Activated T-helper 1 cell treated with anti-CD3 and anti-CD28 coated beads, Interleukin-12 subunit alpha, Interleukin-12 subunit beta, Interleukin-2, Interleukin-4 antibody, amounts not matched to agents 30 ng/mL and 10 ng/mL and 1 ng/mL, durations not matched to agents 14 hours and 24 hours and 36 hours (primary cell): ENCODE measurements around the gene KIFC3. TPM values are rescaled to one million over a fixed set of nuclear protein-coding genes. Genes with fewer than 3 reads are reported as not detected.
"Not testable (repeated sequence)": the region's sequence is repeated elsewhere in the genome, so short reads cannot be mapped to it uniquely, and the experiment has no call there.

Experiments used
- DNase-seq: peaks from one replicate; pipeline ENCODE4 v3.0.0; 2021; ENCODE audit warnings: low spot score
- H3K27ac Mint-ChIP-seq: one replicate; pipeline ENCODE4 v1.8.0; 2021; ENCODE audit warnings: mild to moderate bottlenecking, mixed read lengths
- H3K27me3 Mint-ChIP-seq: one replicate; pipeline ENCODE4 v1.8.0; 2022; ENCODE audit warnings: mild to moderate bottlenecking, moderate library complexity, mixed read lengths; ENCODE audit not compliant: insufficient read depth
- H3K36me3 Mint-ChIP-seq: one replicate; pipeline ENCODE4 v1.8.0; 2021; ENCODE audit warnings: low read depth, mixed read lengths
- H3K4me1 Mint-ChIP-seq: one replicate; pipeline ENCODE4 v1.8.0; 2021; ENCODE audit warnings: low read depth, mixed read lengths
- H3K4me3 Mint-ChIP-seq: one replicate; pipeline ENCODE4 v1.8.0; 2021; ENCODE audit warnings: mild to moderate bottlenecking, moderate library complexity, mixed read lengths
- H3K9me3 Mint-ChIP-seq: one replicate; pipeline ENCODE4 v1.8.0; 2021; ENCODE audit warnings: mixed read lengths
- intact Hi-C: fragments of 100-400 bp; cut with micrococcal nuclease; formaldehyde crosslinking; loops from one replicate; pipeline ENCODE4 v1.15.1; 2024
- total RNA-seq: library from RNA; stranded (reverse); gene quantifications from 2 replicates; pipeline ENCODE4 v1.2.3, GENCODE V29; 2022

Gene KIFC3
- total RNA-seq, result 0.93 and 0.96 TPM in 2 replicates

DNA sequence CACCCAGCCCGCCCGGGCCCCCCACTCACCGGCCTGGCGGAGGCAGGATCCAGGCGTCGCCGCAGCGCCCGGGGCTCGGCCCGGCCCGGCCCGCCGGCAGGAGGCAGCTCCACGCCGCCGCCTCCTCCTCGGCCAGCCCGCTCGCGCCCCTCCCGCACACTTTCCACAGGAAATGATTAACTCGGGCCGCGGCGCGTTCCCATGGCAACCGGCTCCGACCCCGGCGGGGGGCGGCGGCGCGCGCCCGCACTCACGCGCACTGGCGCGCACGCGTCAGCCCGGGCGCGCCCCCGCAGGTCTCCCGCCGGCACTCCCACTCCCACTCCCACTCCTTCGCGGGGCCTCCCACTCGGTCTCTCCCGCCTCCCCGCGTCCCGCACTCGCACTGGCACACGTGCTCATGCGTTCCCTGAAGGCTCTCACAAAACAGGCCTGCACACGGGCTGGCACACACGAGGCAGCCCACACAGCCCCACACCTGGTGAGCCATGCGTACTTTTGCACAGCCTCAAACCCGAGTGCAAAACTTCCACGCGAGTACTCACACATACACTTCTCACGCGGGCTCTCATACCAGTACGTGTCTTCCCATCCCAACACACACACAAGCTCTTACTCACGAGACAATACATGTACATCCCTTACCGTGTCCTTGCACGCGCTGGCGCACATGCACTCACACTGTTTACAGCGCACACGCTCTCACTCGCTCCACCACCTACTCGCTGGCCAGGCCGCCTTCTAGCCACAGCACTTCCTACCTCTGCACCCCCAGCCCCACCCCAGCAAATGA lies at the start of gene KIFC3:
TSS of gene KIFC3 (minus strand) at position 151 of the 793 bp plus-strand sequence. CDS start 4,248 bp downstream, outside the sequence.
- peak; percentile 61 for DNase-seq
- Mint-ChIP-seq H3K27ac (peak within 1 kb of the TSS; percentile 89), H3K4me3 (peak within 1 kb of the TSS; percentile 83), H3K36me3 (peaks cover 2% of the 10 kb centered on the region), H3K27me3 (peaks cover 59% of the 10 kb centered on the region), H3K9me3 (no peaks in the 10 kb centered on the region), H3K4me1 (peaks cover 26% of the 10 kb centered on the region)
- intact Hi-C loops, result loop anchor here (1.0 kb wide), 1 partner anchor 8 kb away; no protein-coding TSS in a partner anchor

GRCh38 chr16:57848181-57848580 lies 45.9 kb upstream of the KIFC3 start:
- DNase-seq, result no peak
- Mint-ChIP-seq H3K27ac (no peak overlapping the region), H3K27me3 (peaks cover 7% of the 10 kb centered on the region), H3K36me3 (no peaks in the 10 kb centered on the region), H3K9me3 (no peaks in the 10 kb centered on the region), H3K4me3 (no peak overlapping the region), H3K4me1 (peaks cover 6% of the 10 kb centered on the region)
- intact Hi-C loops, result no loop called here

GRCh38 chr16:57846931-57847330 lies 44.6 kb upstream of the KIFC3 start:
- H3K27me3 Mint-ChIP-seq, H3K4me3 Mint-ChIP-seq, H3K9me3 Mint-ChIP-seq, H3K36me3 Mint-ChIP-seq, H3K27ac Mint-ChIP-seq, intact Hi-C loops, H3K4me1 Mint-ChIP-seq, DNase-seq: not testable (repeated sequence)

DNA sequence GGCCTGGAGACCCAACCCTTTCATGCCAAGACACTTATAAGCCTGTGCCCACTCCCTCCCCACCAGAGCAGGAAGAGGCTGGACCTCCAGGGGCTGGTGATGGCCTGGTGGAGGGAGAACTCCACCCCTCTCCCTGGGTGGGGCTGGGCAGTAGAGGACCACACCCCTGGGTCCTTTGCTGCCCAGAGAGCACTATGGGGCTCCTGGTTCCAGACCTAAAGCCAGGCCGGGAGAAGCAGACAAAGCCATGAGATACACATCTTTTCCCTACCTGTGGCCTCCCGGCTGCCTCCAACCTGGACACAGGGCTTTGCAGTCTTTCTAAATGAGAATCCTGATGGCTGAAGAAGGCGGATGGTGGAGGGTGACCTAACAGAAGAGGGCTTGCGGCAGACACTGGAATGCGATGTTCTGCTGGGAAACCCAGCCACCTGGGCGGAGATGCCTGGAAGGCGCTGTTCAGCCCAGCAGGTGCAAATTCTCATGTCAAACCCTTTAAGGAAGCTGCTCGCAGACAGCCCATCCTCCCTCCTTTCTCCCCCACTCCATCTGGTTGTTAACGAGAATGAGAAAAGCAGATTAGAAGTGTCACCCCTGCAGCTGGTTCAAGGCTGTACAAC lies 43.9 kb upstream of the KIFC3 start:
- no peak overlapping the region for H3K4me3 Mint-ChIP-seq
- H3K4me1 Mint-ChIP-seq, result peaks cover 6% of the 10 kb centered on the region
- intact Hi-C loops, result no loop called here
- DNase-seq, result no peak
- no peaks in the 10 kb centered on the region for H3K9me3 Mint-ChIP-seq
- H3K36me3 Mint-ChIP-seq, result no peaks in the 10 kb centered on the region
- no peak overlapping the region for H3K27ac Mint-ChIP-seq
- peaks cover 9% of the 10 kb centered on the region for H3K27me3 Mint-ChIP-seq

DNA sequence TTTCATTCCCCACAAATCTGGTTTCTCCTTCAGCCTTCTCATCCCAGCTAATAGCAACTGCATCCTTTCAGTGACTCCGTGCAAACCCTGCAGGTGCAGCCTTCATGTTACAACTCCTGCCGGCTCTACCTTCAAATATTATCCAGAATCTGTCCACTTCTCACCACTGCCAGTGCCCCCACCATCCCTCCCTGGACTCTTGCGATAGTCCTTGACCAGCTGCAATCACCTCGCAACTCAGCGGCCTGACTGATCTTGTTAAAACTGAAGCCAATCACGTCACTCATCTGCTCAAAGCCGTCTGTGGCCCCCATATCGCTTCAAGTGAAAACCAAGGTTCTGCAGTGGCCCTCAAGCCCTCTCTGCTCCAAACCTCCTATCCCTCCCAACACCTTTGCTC lies 42.8 kb upstream of the KIFC3 start:
- no peak for DNase-seq
- intact Hi-C loops, result no loop called here
- H3K4me3 Mint-ChIP-seq, result no peak overlapping the region
- peaks cover 6% of the 10 kb centered on the region for H3K4me1 Mint-ChIP-seq
- H3K27me3 Mint-ChIP-seq, result peaks cover 9% of the 10 kb centered on the region
- H3K36me3 Mint-ChIP-seq, result no peaks in the 10 kb centered on the region
- no peaks in the 10 kb centered on the region for H3K9me3 Mint-ChIP-seq
- no peak overlapping the region for H3K27ac Mint-ChIP-seq

DNA sequence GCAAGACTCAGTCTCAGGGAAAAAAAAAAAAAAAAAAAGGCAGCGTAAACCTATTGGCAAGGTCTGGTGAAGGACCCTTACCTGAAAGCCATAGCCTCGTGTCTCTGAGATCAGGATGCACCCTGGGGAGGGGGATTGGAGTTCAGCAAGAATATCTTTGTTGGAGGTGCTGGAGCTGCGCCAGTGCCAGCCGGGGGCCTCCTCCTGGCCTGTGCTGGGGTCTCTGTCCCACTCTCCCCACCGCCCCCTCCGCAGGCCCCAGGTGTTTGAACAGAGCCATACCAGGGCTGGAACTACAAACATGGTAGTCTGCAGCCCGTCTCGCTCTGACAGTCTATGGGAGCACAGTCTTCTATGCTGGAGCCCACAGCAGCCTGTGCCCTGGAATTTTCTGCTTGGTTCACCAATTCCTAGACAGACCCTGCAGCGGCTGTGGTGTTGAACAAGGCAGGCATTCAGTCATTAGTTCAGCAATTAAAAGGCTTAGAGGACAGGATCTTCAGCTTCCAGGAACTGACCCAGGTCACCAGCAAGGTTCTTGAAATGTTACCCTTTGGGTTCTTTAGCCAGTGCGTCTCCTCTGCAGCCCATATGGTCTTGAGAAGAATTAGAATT lies 42.2 kb upstream of the KIFC3 start:
- H3K27me3 Mint-ChIP-seq, result peaks cover 9% of the 10 kb centered on the region
- no peak overlapping the region for H3K27ac Mint-ChIP-seq
- H3K36me3 Mint-ChIP-seq, result no peaks in the 10 kb centered on the region
- intact Hi-C loops, result no loop called here
- H3K9me3 Mint-ChIP-seq, result no peaks in the 10 kb centered on the region
- H3K4me1 Mint-ChIP-seq, result peaks cover 6% of the 10 kb centered on the region
- no peak overlapping the region for H3K4me3 Mint-ChIP-seq
- DNase-seq, result no peak

DNA sequence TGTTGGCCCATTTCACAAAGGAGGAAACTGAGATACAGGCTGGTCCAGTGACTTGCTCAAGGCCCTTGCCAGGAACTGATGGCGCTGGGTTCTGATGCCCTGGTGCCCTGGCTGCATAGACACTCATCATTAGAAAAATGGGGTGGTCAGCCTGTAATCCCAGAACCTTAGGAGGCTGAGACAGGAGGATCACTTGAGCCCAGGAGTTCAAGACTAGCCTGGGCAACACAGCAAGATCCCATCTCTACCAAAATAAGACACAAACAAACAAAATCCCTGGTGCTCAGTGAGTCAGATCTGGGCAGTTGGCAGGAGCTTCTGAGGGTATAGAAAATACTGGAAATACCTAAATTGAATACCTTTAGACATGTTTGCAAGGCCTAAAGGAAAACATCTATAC lies 41.1 kb upstream of the KIFC3 start:
- no peaks in the 10 kb centered on the region for H3K36me3 Mint-ChIP-seq
- no peak for DNase-seq
- H3K27me3 Mint-ChIP-seq, result peaks cover 6% of the 10 kb centered on the region
- peaks cover 6% of the 10 kb centered on the region for H3K4me1 Mint-ChIP-seq
- H3K27ac Mint-ChIP-seq, result no peak overlapping the region
- H3K4me3 Mint-ChIP-seq, result no peak overlapping the region
- no peaks in the 10 kb centered on the region for H3K9me3 Mint-ChIP-seq
- intact Hi-C loops, result no loop called here

- Mint-ChIP-seq H3K27ac (no peak overlapping the region), H3K4me3 (no peak overlapping the region), H3K27me3 (peaks cover 5% of the 10 kb centered on the region), H3K36me3 (no peaks in the 10 kb centered on the region), H3K4me1 (peaks cover 6% of the 10 kb centered on the region), H3K9me3 (no peaks in the 10 kb centered on the region)
- no peak for DNase-seq
- intact Hi-C loops, result no loop called here
Observed at GRCh38 chr16:57842601-57843000, 40.3 kb upstream of the KIFC3 start.

DNA sequence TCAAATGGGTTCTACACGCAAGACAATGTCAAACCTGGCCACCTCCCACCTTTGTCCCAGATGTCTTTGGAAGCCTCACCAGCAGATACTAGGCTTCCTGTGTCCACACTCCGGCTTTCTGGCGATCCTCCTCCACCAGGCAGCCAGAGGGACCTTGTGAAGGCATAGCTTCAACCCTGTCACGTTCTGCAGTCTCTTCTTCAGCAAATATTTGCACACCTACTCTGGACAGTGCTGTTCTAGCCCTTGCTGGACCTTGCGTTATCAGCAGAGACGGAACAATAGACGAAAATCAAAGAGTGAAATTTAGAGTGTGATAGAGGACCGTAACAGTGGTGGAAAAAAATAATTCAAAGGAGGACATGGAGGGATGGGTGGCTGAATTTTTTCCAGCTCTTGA lies 38.5 kb upstream of the KIFC3 start:
- peaks cover 5% of the 10 kb centered on the region for H3K27me3 Mint-ChIP-seq

GRCh38 chr16:57838161-57838560 lies 35.9 kb upstream of the KIFC3 start:
- DNase-seq, result no peak
- H3K36me3 Mint-ChIP-seq, result no peaks in the 10 kb centered on the region
- H3K27ac Mint-ChIP-seq, result no peak overlapping the region
- peaks cover 6% of the 10 kb centered on the region for H3K27me3 Mint-ChIP-seq
- intact Hi-C loops, result no loop called here
- H3K4me1 Mint-ChIP-seq, result no peaks in the 10 kb centered on the region
- H3K4me3 Mint-ChIP-seq, result no peak overlapping the region
- H3K9me3 Mint-ChIP-seq, result no peaks in the 10 kb centered on the region

More for the DNA sequence above, 38.5 kb upstream of the KIFC3 start:
- Mint-ChIP-seq H3K4me1 (peaks cover 6% of the 10 kb centered on the region), H3K4me3 (no peak overlapping the region), H3K36me3 (no peaks in the 10 kb centered on the region), H3K27ac (no peak overlapping the region), H3K9me3 (no peaks in the 10 kb centered on the region)
- intact Hi-C loops, result no loop called here
- no peak for DNase-seq

DNA sequence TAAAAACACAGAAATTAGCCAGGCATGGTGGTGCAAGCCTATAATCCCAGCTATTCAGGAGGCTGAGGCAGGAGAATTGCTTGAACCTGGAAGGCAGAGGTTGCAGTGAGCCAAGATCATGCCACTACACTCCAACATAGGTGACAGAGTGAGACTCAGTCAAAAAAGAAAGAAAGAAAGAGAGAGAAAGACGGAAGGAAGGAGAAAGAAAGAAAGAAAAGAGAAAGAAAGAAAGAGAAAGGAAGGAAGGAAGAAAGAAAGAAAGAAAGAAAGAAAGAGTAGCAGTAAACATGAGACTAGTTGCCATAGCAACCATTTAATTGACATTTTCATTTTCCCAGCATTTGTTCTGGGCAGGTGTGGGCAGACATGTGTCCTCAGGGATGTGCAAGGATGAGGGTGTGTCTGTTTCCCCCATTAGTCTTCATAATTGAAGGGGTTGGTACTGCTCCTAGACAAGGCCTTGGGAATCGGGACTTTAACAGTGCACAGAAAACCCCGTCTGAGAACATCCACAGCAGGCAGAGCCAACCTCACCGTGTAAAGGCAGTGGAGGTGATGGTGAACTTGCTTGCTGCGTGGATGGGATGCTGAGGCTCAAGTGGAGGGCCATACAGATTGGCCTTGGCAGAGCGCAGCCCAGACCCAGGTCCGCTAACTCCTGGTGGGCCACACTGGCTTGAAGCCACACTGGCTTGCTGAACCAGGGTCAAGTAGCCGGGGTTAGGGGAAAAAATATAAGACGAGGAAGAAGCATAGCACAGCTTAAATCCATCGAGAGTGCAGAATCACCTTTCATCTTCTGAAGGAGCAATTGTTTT lies 35.2 kb upstream of the KIFC3 start:
- H3K36me3 Mint-ChIP-seq, result no peaks in the 10 kb centered on the region
- no peak overlapping the region for H3K4me3 Mint-ChIP-seq
- DNase-seq, result no peak
- H3K9me3 Mint-ChIP-seq, result no peaks in the 10 kb centered on the region
- peaks cover 8% of the 10 kb centered on the region for H3K27me3 Mint-ChIP-seq
- H3K27ac Mint-ChIP-seq, result no peak overlapping the region
- intact Hi-C loops, result no loop called here
- H3K4me1 Mint-ChIP-seq, result no peaks in the 10 kb centered on the region

GRCh38 chr16:57835439-57835838 lies 33.1 kb upstream of the KIFC3 start:
- H3K27me3 Mint-ChIP-seq, H3K27ac Mint-ChIP-seq, intact Hi-C loops, H3K4me3 Mint-ChIP-seq, H3K4me1 Mint-ChIP-seq, H3K9me3 Mint-ChIP-seq, H3K36me3 Mint-ChIP-seq, DNase-seq: not testable (repeated sequence)
